Naive thymus-derived CD8-positive, alpha-beta T cell (primary cell): ENCODE measurements around the gene POT1. TPM values are rescaled to one million over a fixed set of nuclear protein-coding genes. Genes with fewer than 3 reads are reported as not detected.

ENCODE experiments used
- ATAC-seq, 2 donors: fragments of 150-1000 bp; cut with Tn5 transposase in 1 of 2; sonication (Bioruptor Pico), chemical (Tn5 transposase) in 1 of 2; 1 replicate in 1 of 2; 2 replicates in 1 of 2; pipeline ENCODE4 v1.10.0; 2021; ENCODE audit warnings: mild to moderate bottlenecking in 2 of 2, moderate library complexity in 2 of 2
- POLR2A ChIA-PET: fragments of 350-600 bp; sonication (Branson Sonifier 250); formaldehyde crosslinking; loops from one replicate; lab custom pipeline; 2021; ENCODE audit warnings: antibody characterized with exemption; lab: Charles Lee
- DNase-seq, 10 donors: peaks; one replicate each; pipeline versions ENCODE4 v3.0.0 to v3.0.0-alpha.2; 2020 to 2022
- H3K27ac Mint-ChIP-seq, 10 donors: one replicate each; pipeline ENCODE4 v1.8.0; 2020 to 2022; ENCODE audit warnings: mild to moderate bottlenecking in 10 of 10, mixed read lengths in 10 of 10, moderate library complexity in 4 of 10, inconsistent platforms in 1 of 10
- H3K27me3 Mint-ChIP-seq, 5 donors: one replicate each; pipeline ENCODE4 v1.8.0; 2021 to 2022; ENCODE audit warnings: mixed read lengths in 5 of 5
- H3K36me3 Mint-ChIP-seq, 3 donors: one replicate each; pipeline ENCODE4 v1.8.0; 2020 to 2022; ENCODE audit warnings: mixed read lengths in 3 of 3, mild to moderate bottlenecking in 2 of 3, inconsistent platforms in 1 of 3
- H3K4me1 Mint-ChIP-seq, 4 donors: one replicate each; pipeline ENCODE4 v1.8.0; 2021 to 2022; ENCODE audit warnings: mixed read lengths in 4 of 4
- H3K4me3 Mint-ChIP-seq, 10 donors: one replicate each; pipeline ENCODE4 v1.8.0; 2020 to 2022; ENCODE audit warnings: mild to moderate bottlenecking in 10 of 10, mixed read lengths in 10 of 10, moderate library complexity in 6 of 10, inconsistent platforms in 1 of 10
- H3K9me3 Mint-ChIP-seq, 9 donors: one replicate each; pipeline ENCODE4 v1.8.0; 2020 to 2022; ENCODE audit warnings: mixed read lengths in 9 of 9, mild to moderate bottlenecking in 3 of 9, inconsistent platforms in 1 of 9, moderate library complexity in 1 of 9
- polyA plus RNA-seq, 3 donors: library from polyadenylated mRNA; unstranded; fragments of 300-500 nt; fragmentation: Illumina TruSeq; gene quantifications; one replicate each; pipeline ENCODE4 v1.2.3, GENCODE V29; 2021
- total RNA-seq, 8 experiments: library from RNA in 2 of 8; stranded (reverse) in 2 of 8; gene quantifications; one replicate each; pipeline ENCODE4 v1.2.3 and lab custom pipeline; 2021 to 2026

The POT1 gene
- total and polyA plus RNA-seq, 5 experiments from 2014 or later: 21.8 to 36.1 (median 27.1) TPM

- ATAC-seq: no peak
- no peak overlapping the region for H3K27ac Mint-ChIP-seq
Measured at GRCh38 chr7:124792002-124792401, 137.6 kb downstream of the POT1 start.

DNA sequence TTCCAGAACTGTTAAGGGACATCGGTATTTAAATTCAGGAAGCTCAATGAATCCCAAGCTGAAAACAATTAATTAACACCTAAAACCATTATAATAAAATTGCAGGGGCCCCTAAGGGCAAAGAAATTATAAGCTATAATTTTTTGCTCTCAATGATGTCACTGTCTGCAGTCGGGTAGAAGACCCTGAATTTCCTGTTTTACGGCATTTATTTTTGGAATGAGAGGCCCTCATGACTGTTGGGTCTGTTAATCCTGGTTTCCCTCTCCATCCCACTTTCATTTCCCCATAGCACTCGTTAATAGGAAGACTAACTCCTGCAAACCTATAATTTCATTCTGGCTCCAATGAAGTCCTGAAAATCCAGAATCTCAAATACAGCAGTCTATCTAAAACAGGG, 138.2 kb downstream of the POT1 start:
- Mint-ChIP-seq H3K4me3 (no peak overlapping the region), H3K36me3 (peaks cover 0 to 8% (median 0%) of the 10 kb centered on the region in 3 donors), H3K4me1 (no peaks in the 10 kb centered on the region), H3K27ac (no peak overlapping the region), H3K9me3 (peaks cover 0 to 14% (median 4%) of the 10 kb centered on the region in 9 donors), H3K27me3 (peaks cover 16 to 48% (median 25%) of the 10 kb centered on the region in 5 donors)
- DNase-seq (no peak), ATAC-seq (no peak)
- POLR2A ChIA-PET: no interaction called here

More at GRCh38 chr7:124792002-124792401, 137.6 kb downstream of the POT1 start:
- POLR2A ChIA-PET: no interaction called here
- H3K4me1 Mint-ChIP-seq: no peaks in the 10 kb centered on the region
- H3K27me3 Mint-ChIP-seq: peaks cover 16 to 48% (median 26%) of the 10 kb centered on the region in 5 donors
- H3K36me3 Mint-ChIP-seq: peaks cover 0 to 10% (median 0%) of the 10 kb centered on the region in 3 donors
- H3K9me3 Mint-ChIP-seq: peaks cover 0 to 18% (median 6%) of the 10 kb centered on the region in 9 donors
- no peak for DNase-seq
- no peak overlapping the region for H3K4me3 Mint-ChIP-seq

GRCh38 chr7:124790645-124791044, 139.0 kb downstream of the POT1 start:
- H3K27me3 Mint-ChIP-seq: peaks cover 14 to 48% (median 25%) of the 10 kb centered on the region in 5 donors
- no peak overlapping the region for H3K27ac Mint-ChIP-seq
- ATAC-seq (no peak), DNase-seq (no peak)
- H3K4me3 Mint-ChIP-seq: no peak overlapping the region
- POLR2A ChIA-PET: no interaction called here
- H3K4me1 Mint-ChIP-seq: no peaks in the 10 kb centered on the region
- H3K9me3 Mint-ChIP-seq: peaks cover 0 to 6% (median 0%) of the 10 kb centered on the region in 9 donors
- H3K36me3 Mint-ChIP-seq: peaks cover 0 to under 1% (median 0%) of the 10 kb centered on the region in 3 donors

GRCh38 chr7:124785994-124786393, 143.6 kb downstream of the POT1 start:
- POLR2A ChIA-PET: no interaction called here
- Mint-ChIP-seq H3K27ac (no peak overlapping the region), H3K4me1 (no peaks in the 10 kb centered on the region), H3K4me3 (no peak overlapping the region), H3K27me3 (peaks cover 12 to 33% (median 12%) of the 10 kb centered on the region in 5 donors), H3K36me3 (no peaks in the 10 kb centered on the region), H3K9me3 (no peaks in the 10 kb centered on the region)
- ATAC-seq (no peak), DNase-seq (no peak)

- ATAC-seq: no peak
- Mint-ChIP-seq H3K9me3 (no peaks in the 10 kb centered on the region), H3K36me3 (no peaks in the 10 kb centered on the region), H3K4me1 (no peaks in the 10 kb centered on the region), H3K4me3 (no peak overlapping the region), H3K27ac (no peak overlapping the region), H3K27me3 (peaks cover 9 to 25% (median 12%) of the 10 kb centered on the region in 5 donors)
- DNase-seq: no peak
- POLR2A ChIA-PET: no interaction called here
Measured at GRCh38 chr7:124784879-124785818, 144.5 kb downstream of the POT1 start.

DNA sequence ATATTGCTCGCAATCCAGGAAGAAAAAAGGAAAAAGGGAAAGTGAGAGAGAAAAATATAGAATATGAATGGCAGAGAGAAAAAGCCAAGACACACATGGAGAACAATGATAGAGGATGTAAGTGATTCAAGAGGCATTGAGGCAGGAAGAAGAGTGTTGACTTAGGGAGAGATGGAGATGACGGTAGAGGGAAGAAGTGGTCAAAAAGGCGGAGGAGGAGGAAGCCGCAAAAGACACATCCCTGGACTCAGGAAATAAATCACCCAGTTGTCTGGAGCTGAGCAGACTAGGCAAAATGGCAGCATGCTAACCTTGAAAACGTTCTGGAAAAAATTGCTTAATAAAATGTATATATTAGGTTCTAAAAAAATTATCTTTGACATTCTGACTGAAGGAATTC, 146.4 kb downstream of the POT1 start:
- no peak for DNase-seq
- Mint-ChIP-seq H3K4me3 (no peak overlapping the region), H3K4me1 (no peaks in the 10 kb centered on the region), H3K27ac (no peak overlapping the region), H3K36me3 (no peaks in the 10 kb centered on the region), H3K9me3 (no peaks in the 10 kb centered on the region), H3K27me3 (peaks cover 4 to 14% (median 9%) of the 10 kb centered on the region in 5 donors)
- ATAC-seq: no peak
- POLR2A ChIA-PET: no interaction called here

DNA sequence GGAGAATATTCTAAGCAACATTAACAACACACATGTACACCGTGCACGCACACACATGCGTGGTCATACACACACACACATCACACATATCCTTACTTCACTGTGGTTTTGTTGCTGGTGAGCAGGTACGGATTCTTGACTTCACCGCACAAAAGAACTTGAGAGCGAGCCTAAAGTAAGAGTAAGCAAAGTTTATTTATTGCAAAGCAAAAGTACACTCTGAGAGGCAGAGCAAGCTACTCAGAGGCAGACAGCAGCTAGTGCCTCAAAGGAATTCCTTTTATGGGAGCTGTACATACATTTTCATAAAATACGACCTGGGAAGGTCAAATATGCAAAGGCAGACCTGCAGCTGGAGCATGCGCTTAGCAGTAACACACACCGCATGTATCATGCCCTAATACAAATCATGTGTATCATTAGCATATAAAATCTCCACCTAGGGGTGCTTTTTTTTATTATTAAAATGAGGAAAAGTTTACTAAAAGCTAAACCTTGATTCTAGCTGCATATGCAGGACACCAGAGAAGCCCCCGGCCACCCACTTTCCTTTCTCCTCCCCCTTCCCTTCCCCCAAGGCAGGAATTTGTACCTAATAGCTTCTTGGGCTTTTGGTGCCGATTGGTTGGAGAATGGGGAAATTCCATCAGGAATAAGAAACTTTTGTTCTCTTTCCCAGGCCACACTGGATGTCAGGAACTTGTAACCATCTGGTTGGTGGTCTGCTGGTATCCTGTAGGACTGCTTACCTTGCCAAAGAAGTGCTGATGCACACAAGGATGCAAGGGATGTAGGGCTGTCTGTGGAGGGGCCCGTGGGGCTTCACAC, 147.5 kb downstream of the POT1 start:
- no peak for DNase-seq
- Mint-ChIP-seq H3K4me3 (no peak overlapping the region), H3K36me3 (no peaks in the 10 kb centered on the region), H3K27me3 (peaks cover 2 to 23% (median 10%) of the 10 kb centered on the region in 5 donors), H3K9me3 (no peaks in the 10 kb centered on the region), H3K4me1 (no peaks in the 10 kb centered on the region), H3K27ac (no peak overlapping the region)
- POLR2A ChIA-PET: no interaction called here
- no peak for ATAC-seq

GRCh38 chr7:124781418-124781817, 148.2 kb downstream of the POT1 start:
- H3K4me1 Mint-ChIP-seq: no peaks in the 10 kb centered on the region
- no peaks in the 10 kb centered on the region for H3K9me3 Mint-ChIP-seq

GRCh38 chr7:124780608-124781007, 149.0 kb downstream of the POT1 start:
- DNase-seq (no peak), ATAC-seq (no peak)
- POLR2A ChIA-PET: no interaction called here
- Mint-ChIP-seq H3K27ac (no peak overlapping the region), H3K4me1 (no peaks in the 10 kb centered on the region), H3K4me3 (no peak overlapping the region), H3K36me3 (no peaks in the 10 kb centered on the region), H3K27me3 (peaks cover 2 to 23% (median 10%) of the 10 kb centered on the region in 5 donors), H3K9me3 (no peaks in the 10 kb centered on the region)

More at GRCh38 chr7:124781418-124781817, 148.2 kb downstream of the POT1 start:
- Mint-ChIP-seq H3K27ac (no peak overlapping the region), H3K27me3 (peaks cover 2 to 23% (median 10%) of the 10 kb centered on the region in 5 donors), H3K36me3 (no peaks in the 10 kb centered on the region), H3K4me3 (no peak overlapping the region)
- ATAC-seq (no peak), DNase-seq (no peak)
- POLR2A ChIA-PET: no interaction called here

DNA sequence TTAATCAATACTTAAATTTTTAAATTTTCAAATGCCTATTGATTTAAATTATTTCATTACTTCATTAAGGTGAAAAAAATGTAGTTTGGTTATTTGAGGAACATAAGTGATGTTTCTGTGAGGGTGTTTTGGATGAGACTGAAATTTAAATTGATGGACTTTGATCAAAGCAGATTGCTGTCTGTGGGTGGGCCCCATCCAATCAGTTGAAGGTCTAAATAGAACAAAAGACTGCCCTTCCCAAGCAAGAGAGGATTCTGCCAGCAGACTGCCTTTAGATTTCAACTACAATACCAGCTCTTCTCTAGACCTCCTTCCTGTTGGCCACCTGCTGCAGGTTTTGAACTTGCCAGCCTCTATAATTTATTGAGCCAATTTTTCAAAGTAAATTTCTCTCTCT, 149.6 kb downstream of the POT1 start:
- no peaks in the 10 kb centered on the region for H3K9me3 Mint-ChIP-seq
- POLR2A ChIA-PET: no interaction called here
- DNase-seq: no peak
- H3K36me3 Mint-ChIP-seq: no peaks in the 10 kb centered on the region
- H3K27ac Mint-ChIP-seq: no peak overlapping the region
- H3K27me3 Mint-ChIP-seq: peaks cover 2 to 23% (median 12%) of the 10 kb centered on the region in 5 donors
- no peaks in the 10 kb centered on the region for H3K4me1 Mint-ChIP-seq
- ATAC-seq: no peak
- no peak overlapping the region for H3K4me3 Mint-ChIP-seq

DNA sequence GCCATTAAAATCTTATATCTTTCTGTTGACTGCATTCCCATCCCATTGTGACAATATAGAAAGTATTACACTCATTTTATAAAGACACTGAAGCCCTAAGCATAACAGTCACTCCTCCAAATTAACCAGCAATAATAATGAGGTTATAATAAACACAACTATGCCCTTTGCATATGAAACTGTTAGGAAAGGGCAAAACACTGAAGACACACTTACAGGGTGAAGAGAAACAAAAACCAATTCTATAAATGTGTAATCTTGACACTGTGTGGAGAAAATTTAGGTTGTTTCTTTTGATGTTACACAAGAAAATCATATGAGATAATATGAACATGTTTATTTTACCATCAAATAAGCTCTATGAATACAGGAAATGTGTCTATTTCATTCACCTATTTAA, 150.0 kb downstream of the POT1 start:
- no peaks in the 10 kb centered on the region for H3K4me1 Mint-ChIP-seq
- POLR2A ChIA-PET: no interaction called here

DNA sequence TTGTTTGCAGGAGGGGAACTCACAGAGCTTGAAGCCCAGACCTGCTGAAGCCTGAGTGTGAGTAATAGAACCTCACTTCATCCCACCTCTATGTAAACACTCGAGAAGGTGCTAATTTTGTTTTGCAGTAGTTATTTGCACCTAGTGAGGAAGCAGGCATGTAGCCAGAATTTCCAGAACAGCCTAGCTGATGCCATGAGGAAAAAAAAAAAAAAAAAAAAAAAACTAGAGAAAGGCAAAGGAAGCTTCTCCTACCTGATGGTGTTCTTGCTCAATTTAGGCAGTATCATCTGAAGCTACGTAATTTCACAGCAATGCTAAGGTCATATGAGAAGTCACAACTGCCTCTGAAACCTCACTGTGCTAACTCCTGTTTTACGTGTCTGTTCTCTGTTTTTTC, 150.4 kb downstream of the POT1 start:
- H3K4me1 Mint-ChIP-seq: no peaks in the 10 kb centered on the region
- no peak for DNase-seq
- POLR2A ChIA-PET: no interaction called here
- no peaks in the 10 kb centered on the region for H3K36me3 Mint-ChIP-seq
- H3K27me3 Mint-ChIP-seq: peaks cover 2 to 24% (median 12%) of the 10 kb centered on the region in 5 donors
- H3K27ac Mint-ChIP-seq: no peak overlapping the region
- H3K9me3 Mint-ChIP-seq: no peaks in the 10 kb centered on the region
- ATAC-seq: no peak
- no peak overlapping the region for H3K4me3 Mint-ChIP-seq

More for the DNA sequence above, 150.0 kb downstream of the POT1 start:
- DNase-seq: no peak
- Mint-ChIP-seq H3K27me3 (peaks cover 2 to 23% (median 12%) of the 10 kb centered on the region in 5 donors), H3K36me3 (no peaks in the 10 kb centered on the region), H3K4me3 (no peak overlapping the region), H3K9me3 (no peaks in the 10 kb centered on the region), H3K27ac (no peak overlapping the region)
- ATAC-seq: no peak

DNA sequence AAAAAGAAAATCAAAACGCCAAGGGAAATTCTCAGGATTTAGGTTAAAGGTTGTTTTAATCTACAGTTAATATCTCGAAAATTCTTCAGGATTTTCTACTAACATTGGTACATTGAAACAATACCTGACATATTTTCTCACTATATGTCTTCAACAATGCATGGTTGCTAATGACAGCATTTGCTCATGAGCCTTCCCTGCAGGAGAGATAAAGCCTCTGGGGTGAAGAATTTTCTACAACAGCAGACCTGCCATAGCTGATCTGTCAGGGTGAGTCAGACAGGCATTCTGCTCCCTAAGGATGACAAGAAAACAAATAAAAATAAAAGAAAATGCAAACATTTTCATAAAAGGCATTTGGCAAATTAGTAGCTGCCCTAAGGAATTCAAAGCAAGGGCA, 152.4 kb downstream of the POT1 start:
- POLR2A ChIA-PET: no interaction called here
- Mint-ChIP-seq H3K27ac (no peak overlapping the region), H3K4me3 (no peak overlapping the region), H3K27me3 (peaks cover 10 to 31% (median 12%) of the 10 kb centered on the region in 5 donors), H3K4me1 (no peaks in the 10 kb centered on the region), H3K9me3 (no peaks in the 10 kb centered on the region), H3K36me3 (no peaks in the 10 kb centered on the region)
- DNase-seq (no peak), ATAC-seq (no peak)
